DOHH2 (cell line): ENCODE data around the gene LYZL2.

Experiments used
- H3F3A ChIP-seq: fragments of 200-600 bp; sonication (generic), shearing (Covaris generic); 2 replicates; pipeline ENCODE4 v1.6.0; 2016; ENCODE audit warnings: antibody characterized with exemption, mild to moderate bottlenecking; ENCODE audit not compliant: control insufficient read depth, insufficient read depth
- H3K27ac ChIP-seq: fragments of 200-600 bp; sonication (generic); 2 replicates; pipeline ENCODE4 v1.5.1; 2014; ENCODE audit warnings: low read depth, mild to moderate bottlenecking, low read length, moderate library complexity
- H3K27me3 ChIP-seq: fragments of 200-600 bp; sonication (generic); 2 replicates; pipeline ENCODE4 v1.6.1; 2014; ENCODE audit warnings: mild to moderate bottlenecking, low read length, mixed read lengths; ENCODE audit not compliant: control insufficient read depth
- H3K36me3 ChIP-seq: fragments of 200-600 bp; sonication (generic); 2 replicates; pipeline ENCODE4 v1.6.1; 2014; ENCODE audit warnings: mild to moderate bottlenecking, low read length, moderate library complexity, mixed read lengths; ENCODE audit not compliant: control insufficient read depth
- H3K4me1 ChIP-seq: fragments of 200-600 bp; sonication (generic); 2 replicates; pipeline ENCODE4 v1.6.1; 2014; ENCODE audit warnings: mild to moderate bottlenecking, low read length, mixed read lengths; ENCODE audit not compliant: control insufficient read depth
- H3K4me2 ChIP-seq: fragments of 200-600 bp; sonication (generic); 2 replicates; pipeline ENCODE4 v1.6.0; 2014; ENCODE audit warnings: mild to moderate bottlenecking, low read length, moderate library complexity
- H3K4me3 ChIP-seq: fragments of 200-600 bp; sonication (generic); 2 replicates; pipeline ENCODE4 v1.5.1; 2014; ENCODE audit warnings: mild to moderate bottlenecking, low read length, mixed read lengths
- H3K79me2 ChIP-seq: fragments of 200-600 bp; sonication (generic); 2 replicates; pipeline ENCODE4 v1.6.1; 2014; ENCODE audit warnings: mild to moderate bottlenecking, low read length, mixed read lengths; ENCODE audit not compliant: control insufficient read depth
- H3K9me2 ChIP-seq: fragments of 200-600 bp; sonication (generic); replicated peaks from 2 replicates; pipeline ENCODE4 v1.6.1; 2014; ENCODE audit warnings: mild to moderate bottlenecking, low read length, mixed read lengths; ENCODE audit not compliant: control insufficient read depth
- H3K9me3 ChIP-seq: fragments of 200-600 bp; sonication (generic); 2 replicates; pipeline ENCODE4 v1.6.1; 2014; ENCODE audit warnings: antibody characterized with exemption, low read length, mixed read lengths; ENCODE audit not compliant: control insufficient read depth, insufficient read depth
- H4K20me1 ChIP-seq: fragments of 200-600 bp; sonication (generic); 2 replicates; pipeline ENCODE4 v1.6.0; 2014; ENCODE audit warnings: low read depth, mild to moderate bottlenecking, antibody characterized with exemption, low read length, moderate library complexity; ENCODE audit not compliant: control insufficient read depth, insufficient read depth
- EZH2phosphoT487 ChIP-seq: fragments of 200-600 bp; sonication (generic); IDR thresholded peaks from 2 replicates; pipeline ENCODE4 v1.6.1; 2017; ENCODE audit warnings: borderline replicate concordance, mild to moderate bottlenecking, antibody characterized with exemption, low read length, moderate library complexity, mixed read lengths
- TF ChIP-seq, protein P1 (sequence below): fragments of 200-600 bp; sonication (generic); IDR thresholded peaks from one replicate; pipeline ENCODE4 v1.5.1; 2014; ENCODE audit warnings: antibody characterized with exemption, mild to moderate bottlenecking, low read depth, low read length; ENCODE audit not compliant: poor library complexity, severe bottlenecking

The LYZL2 gene

DNA sequence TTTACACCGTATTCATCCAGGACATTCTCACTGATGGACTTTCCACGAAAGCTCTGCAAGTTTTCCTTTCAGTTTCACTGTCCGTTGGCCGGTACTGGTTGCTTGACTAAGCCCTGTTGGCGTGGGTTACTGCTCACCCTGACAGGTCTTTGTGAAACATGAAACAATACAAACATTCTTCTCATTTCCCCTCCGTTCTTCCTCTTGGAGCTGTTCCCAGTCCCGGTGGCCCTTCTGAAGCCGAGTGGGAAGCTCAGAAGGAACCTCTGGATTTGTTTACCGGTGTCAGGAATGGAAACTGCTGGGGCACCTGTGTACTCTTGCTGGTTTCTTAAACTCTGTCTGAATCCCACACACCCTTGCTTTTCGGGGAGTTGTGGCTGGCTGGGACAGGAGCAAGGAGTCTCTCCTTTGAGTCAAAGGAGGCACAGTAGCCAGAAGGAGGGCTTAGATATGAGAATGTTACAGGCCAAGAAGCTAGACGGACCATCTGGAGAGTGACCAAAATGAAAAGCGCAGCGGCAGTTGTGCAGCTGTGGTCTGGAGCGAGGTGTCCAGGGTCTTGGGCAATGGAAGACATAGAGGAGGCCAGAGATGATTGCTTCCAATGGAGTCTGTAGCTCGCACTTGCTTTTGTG lies 45.7 kb downstream of the LYZL2 start:
- Histone ChIP-seq H3K4me2 (peak overlapping the region; percentile 29; the same call in 1 of the 2 replicates), H3K9me2 (no peaks in the 10 kb centered on the region), H3K79me2 (no peaks in the 10 kb centered on the region), H3K27ac (no peak overlapping the region), H4K20me1 (no peaks in the 10 kb centered on the region), H3K9me3 (no peaks in the 10 kb centered on the region), H3K36me3 (no peaks in the 10 kb centered on the region), H3F3A (no peaks in the 10 kb centered on the region), H3K4me1 (peaks cover 14% of the 10 kb centered on the region), H3K4me3 (no peak overlapping the region), H3K27me3 (peaks cover 6% of the 10 kb centered on the region; the same call in 1 of the 2 replicates)
- TF ChIP-seq, protein P1, sequence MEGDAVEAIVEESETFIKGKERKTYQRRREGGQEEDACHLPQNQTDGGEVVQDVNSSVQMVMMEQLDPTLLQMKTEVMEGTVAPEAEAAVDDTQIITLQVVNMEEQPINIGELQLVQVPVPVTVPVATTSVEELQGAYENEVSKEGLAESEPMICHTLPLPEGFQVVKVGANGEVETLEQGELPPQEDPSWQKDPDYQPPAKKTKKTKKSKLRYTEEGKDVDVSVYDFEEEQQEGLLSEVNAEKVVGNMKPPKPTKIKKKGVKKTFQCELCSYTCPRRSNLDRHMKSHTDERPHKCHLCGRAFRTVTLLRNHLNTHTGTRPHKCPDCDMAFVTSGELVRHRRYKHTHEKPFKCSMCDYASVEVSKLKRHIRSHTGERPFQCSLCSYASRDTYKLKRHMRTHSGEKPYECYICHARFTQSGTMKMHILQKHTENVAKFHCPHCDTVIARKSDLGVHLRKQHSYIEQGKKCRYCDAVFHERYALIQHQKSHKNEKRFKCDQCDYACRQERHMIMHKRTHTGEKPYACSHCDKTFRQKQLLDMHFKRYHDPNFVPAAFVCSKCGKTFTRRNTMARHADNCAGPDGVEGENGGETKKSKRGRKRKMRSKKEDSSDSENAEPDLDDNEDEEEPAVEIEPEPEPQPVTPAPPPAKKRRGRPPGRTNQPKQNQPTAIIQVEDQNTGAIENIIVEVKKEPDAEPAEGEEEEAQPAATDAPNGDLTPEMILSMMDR = no peak
- no peak for TF ChIP-seq EZH2phosphoT487

DNA sequence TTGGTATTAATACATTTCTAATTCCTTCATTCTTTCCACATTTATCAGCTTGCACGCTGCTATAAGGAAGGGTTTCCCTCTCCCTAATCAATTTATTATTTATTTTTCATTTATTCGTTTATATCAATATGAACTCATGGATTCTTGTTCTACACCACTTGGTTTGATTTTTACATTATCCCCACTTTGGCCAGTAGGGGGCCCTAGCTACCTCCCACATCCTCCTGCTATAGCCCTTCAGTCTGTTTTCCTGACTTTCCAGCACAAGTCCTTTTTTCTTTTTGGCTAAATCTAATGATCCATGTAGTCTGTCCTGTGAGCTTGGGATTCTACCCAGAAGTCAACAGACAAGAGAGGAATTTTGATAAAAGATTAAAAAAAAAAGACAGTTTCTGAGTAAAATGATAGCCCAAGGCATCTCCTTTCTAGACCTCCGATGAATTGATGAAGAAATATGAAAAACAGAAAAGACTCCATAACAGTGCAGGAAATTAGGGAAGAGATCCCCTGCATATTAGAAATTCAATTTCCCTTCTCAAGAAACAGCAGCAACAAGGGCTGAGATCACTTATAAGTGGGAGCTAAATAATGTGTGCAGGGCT lies 47.7 kb downstream of the LYZL2 start:
- no peak for TF ChIP-seq EZH2phosphoT487
- TF ChIP-seq, protein P1 = peak; percentile 79
- H3K27me3 ChIP-seq = peaks cover 6% of the 10 kb centered on the region; the same call in 1 of the 2 replicates
- H3K4me1 ChIP-seq = peaks cover 3% of the 10 kb centered on the region
- H3K4me2 ChIP-seq = no peak overlapping the region
- H3K9me2 ChIP-seq = no peaks in the 10 kb centered on the region
- H3K4me3 ChIP-seq = no peak overlapping the region
- no peaks in the 10 kb centered on the region for H3F3A ChIP-seq
- H3K27ac ChIP-seq = no peak overlapping the region
- H4K20me1 ChIP-seq = no peaks in the 10 kb centered on the region
- H3K36me3 ChIP-seq = no peaks in the 10 kb centered on the region
- no peaks in the 10 kb centered on the region for H3K79me2 ChIP-seq
- H3K9me3 ChIP-seq = no peaks in the 10 kb centered on the region

- no peaks in the 10 kb centered on the region for H3K36me3 ChIP-seq
Observed at GRCh38 chr10:30580676-30581075, 48.9 kb downstream of the LYZL2 start.

More at GRCh38 chr10:30580676-30581075, 48.9 kb downstream of the LYZL2 start:
- Histone ChIP-seq H3K27ac (no peak overlapping the region), H3K4me2 (no peak overlapping the region), H3F3A (no peaks in the 10 kb centered on the region), H4K20me1 (no peaks in the 10 kb centered on the region), H3K79me2 (no peaks in the 10 kb centered on the region), H3K4me1 (peaks cover 3% of the 10 kb centered on the region; the same call in 1 of the 2 replicates), H3K27me3 (peaks cover 9% of the 10 kb centered on the region; the same call in 1 of the 2 replicates), H3K9me3 (no peaks in the 10 kb centered on the region), H3K9me2 (no peaks in the 10 kb centered on the region), H3K4me3 (no peak overlapping the region)
- TF ChIP-seq EZH2phosphoT487 = no peak
- TF ChIP-seq, protein P1 = no peak
